CD4-positive, alpha-beta T cell treated with Interleukin-1 beta for 1 hour (primary cell): ENCODE data around the gene IL4R.
"Not testable (repeated sequence)": the region's sequence is repeated elsewhere in the genome, so short reads cannot be mapped to it uniquely, and the experiment has no call there.

Source experiments
- DNase-seq, 2 donors: peaks; one replicate each; pipeline ENCODE4 v3.0.0-alpha.2; 2020 to 2022

Gene IL4R

GRCh38 chr16:27408012-27408601, 94.3 kb downstream of the IL4R start:
- DNase-seq: no peak

DNA sequence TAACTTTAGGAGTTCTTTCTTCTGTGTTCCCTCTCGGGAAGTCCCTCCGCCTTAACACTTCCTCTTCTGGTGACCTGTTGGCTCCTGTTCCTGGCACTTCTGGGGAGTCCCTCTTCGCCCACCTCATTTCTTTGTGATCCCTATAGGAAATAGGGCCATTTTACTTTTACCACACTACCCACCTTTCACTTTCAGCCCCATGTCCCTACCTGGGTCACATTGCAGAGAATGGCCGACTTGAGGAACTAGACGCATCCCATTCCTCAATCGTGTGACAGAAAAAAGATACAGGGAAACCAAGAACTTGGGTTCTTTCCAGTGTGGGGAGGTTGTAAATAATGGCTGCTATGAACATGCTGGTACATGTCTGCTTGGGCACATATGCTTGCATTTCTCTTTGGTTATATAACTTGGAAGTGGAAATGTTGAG, 94.8 kb downstream of the IL4R start:
- no peak for DNase-seq

- DNase-seq: not testable (repeated sequence)
Measured at GRCh38 chr16:27409958-27410357, 96.2 kb downstream of the IL4R start.

- DNase-seq: no peak
Measured at GRCh38 chr16:27410761-27411160, 97.0 kb downstream of the IL4R start.

DNA sequence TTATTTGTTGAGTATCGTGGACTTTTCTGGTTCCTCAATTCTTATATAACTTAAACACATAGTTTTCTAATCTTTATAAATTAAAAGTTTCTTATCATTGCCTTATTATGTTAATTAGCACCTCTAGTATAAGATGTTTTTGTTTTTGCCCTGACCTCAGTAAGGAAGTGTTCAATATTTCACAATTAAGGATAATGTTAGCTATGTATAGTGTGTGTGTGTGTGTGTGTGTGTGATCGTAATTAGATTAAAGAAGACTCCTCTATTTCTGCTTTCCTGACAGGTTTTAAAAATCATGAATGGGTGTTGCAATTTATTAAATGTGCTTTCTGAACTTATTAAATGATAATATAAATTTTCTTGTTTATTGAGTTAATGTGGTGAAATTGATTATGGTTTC, 100.2 kb downstream of the IL4R start:
- no peak for DNase-seq
